ENCODE data around the gene RPS6KA6. TPM values are rescaled to one million over a fixed set of nuclear protein-coding genes. Genes with fewer than 3 reads are reported as not detected.

Gene RPS6KA6
- total RNA-seq, 1 donor from 2014 or later, result 36.0 TPM

DNA sequence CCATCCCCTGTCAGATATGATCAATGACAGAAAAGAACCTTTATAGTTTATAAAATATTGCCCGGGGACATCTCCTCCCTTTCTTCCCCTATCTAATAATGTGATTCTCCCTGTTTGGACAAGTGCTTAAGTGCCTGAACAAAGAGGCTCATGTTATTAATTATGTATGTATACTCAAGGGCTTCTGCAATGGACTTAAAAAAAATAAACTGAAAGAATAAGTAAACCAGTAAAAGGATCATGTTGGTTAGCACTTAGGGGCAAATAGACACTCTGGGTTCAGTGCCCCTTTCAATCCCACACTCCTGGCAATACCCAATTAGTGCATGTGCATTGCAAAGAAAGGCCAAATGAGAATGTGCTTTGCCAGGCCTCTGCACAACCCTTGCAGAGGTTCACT, 30.7 kb upstream of the RPS6KA6 start:
- Mint-ChIP-seq H3K9me3 (ENCODE audit: unreplicated experiment) (no peaks in the 10 kb centered on the region), H3K4me1 (ENCODE audit: low read depth, unreplicated experiment) (peaks cover 8% of the 10 kb centered on the region), H3K36me3 (ENCODE audit: unreplicated experiment) (no peaks in the 10 kb centered on the region), H3K27me3 (ENCODE audit: unreplicated experiment) (no peaks in the 10 kb centered on the region), H3K27ac (ENCODE audit: unreplicated experiment) (peak overlapping the region; percentile 7), H3K4me3 (ENCODE audit: unreplicated experiment) (no peak overlapping the region)
- TF ChIP-seq, protein P1, sequence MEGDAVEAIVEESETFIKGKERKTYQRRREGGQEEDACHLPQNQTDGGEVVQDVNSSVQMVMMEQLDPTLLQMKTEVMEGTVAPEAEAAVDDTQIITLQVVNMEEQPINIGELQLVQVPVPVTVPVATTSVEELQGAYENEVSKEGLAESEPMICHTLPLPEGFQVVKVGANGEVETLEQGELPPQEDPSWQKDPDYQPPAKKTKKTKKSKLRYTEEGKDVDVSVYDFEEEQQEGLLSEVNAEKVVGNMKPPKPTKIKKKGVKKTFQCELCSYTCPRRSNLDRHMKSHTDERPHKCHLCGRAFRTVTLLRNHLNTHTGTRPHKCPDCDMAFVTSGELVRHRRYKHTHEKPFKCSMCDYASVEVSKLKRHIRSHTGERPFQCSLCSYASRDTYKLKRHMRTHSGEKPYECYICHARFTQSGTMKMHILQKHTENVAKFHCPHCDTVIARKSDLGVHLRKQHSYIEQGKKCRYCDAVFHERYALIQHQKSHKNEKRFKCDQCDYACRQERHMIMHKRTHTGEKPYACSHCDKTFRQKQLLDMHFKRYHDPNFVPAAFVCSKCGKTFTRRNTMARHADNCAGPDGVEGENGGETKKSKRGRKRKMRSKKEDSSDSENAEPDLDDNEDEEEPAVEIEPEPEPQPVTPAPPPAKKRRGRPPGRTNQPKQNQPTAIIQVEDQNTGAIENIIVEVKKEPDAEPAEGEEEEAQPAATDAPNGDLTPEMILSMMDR (IDR thresholded peaks at IDR 0.05; ENCODE audit: partially characterized antibody, unreplicated experiment), result no peak
- no peak for DNase-seq

DNA sequence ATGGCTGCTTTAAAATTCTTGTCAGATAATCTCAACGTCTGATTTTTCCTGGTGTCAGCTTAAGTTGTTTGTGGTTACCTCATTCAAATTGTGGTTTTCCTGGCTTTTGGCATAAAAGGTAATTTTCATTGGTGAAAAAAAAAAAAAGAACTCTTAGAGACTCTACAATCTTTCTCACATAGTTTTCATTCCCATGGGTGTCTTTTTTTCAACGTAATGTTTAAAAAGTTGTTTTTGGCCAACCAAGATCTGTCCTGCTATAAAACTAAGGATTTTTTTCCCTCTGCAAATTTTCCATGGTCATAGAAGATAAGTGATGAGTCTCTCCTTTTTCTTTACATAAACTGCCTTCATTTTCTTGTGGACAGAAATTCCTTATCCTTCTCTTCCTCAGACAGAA, 28.9 kb upstream of the RPS6KA6 start:
- Mint-ChIP-seq H3K27me3 (ENCODE audit: unreplicated experiment) (no peaks in the 10 kb centered on the region), H3K4me3 (ENCODE audit: unreplicated experiment) (no peak overlapping the region), H3K36me3 (ENCODE audit: unreplicated experiment) (no peaks in the 10 kb centered on the region), H3K9me3 (ENCODE audit: unreplicated experiment) (no peaks in the 10 kb centered on the region), H3K4me1 (ENCODE audit: low read depth, unreplicated experiment) (peaks cover 8% of the 10 kb centered on the region), H3K27ac (ENCODE audit: unreplicated experiment) (no peak overlapping the region)
- DNase-seq, result no peak
- TF ChIP-seq, protein P1 (IDR thresholded peaks at IDR 0.05; ENCODE audit: partially characterized antibody, unreplicated experiment), result no peak

- no peaks in the 10 kb centered on the region for H3K36me3 Mint-ChIP-seq (ENCODE audit: unreplicated experiment)
- no peaks in the 10 kb centered on the region for H3K27me3 Mint-ChIP-seq (ENCODE audit: unreplicated experiment)
- TF ChIP-seq, protein P1 (IDR thresholded peaks at IDR 0.05; ENCODE audit: partially characterized antibody, unreplicated experiment), result no peak
- H3K4me1 Mint-ChIP-seq (ENCODE audit: low read depth, unreplicated experiment), result peaks cover 8% of the 10 kb centered on the region
- H3K4me3 Mint-ChIP-seq (ENCODE audit: unreplicated experiment), result no peak overlapping the region
- DNase-seq, result no peak
- H3K27ac Mint-ChIP-seq (ENCODE audit: unreplicated experiment), result no peak overlapping the region
- H3K9me3 Mint-ChIP-seq (ENCODE audit: unreplicated experiment), result no peaks in the 10 kb centered on the region
These were observed 28.4 kb upstream of the RPS6KA6 start for GRCh38 chrX:84216406-84216805.

GRCh38 chrX:84205276-84205675, 17.3 kb upstream of the RPS6KA6 start:
- H3K4me1 Mint-ChIP-seq (ENCODE audit: low read depth, unreplicated experiment), result no peaks in the 10 kb centered on the region
- TF ChIP-seq, protein P1 (IDR thresholded peaks at IDR 0.05; ENCODE audit: partially characterized antibody, unreplicated experiment), result no peak
- DNase-seq, result no peak
- H3K27me3 Mint-ChIP-seq (ENCODE audit: unreplicated experiment), result no peaks in the 10 kb centered on the region
- no peak overlapping the region for H3K4me3 Mint-ChIP-seq (ENCODE audit: unreplicated experiment)
- H3K27ac Mint-ChIP-seq (ENCODE audit: unreplicated experiment), result no peak overlapping the region
- H3K36me3 Mint-ChIP-seq (ENCODE audit: unreplicated experiment), result no peaks in the 10 kb centered on the region
- no peaks in the 10 kb centered on the region for H3K9me3 Mint-ChIP-seq (ENCODE audit: unreplicated experiment)

GRCh38 chrX:84199688-84200087, 11.7 kb upstream of the RPS6KA6 start:
- Mint-ChIP-seq H3K36me3 (ENCODE audit: unreplicated experiment) (no peaks in the 10 kb centered on the region), H3K4me1 (ENCODE audit: low read depth, unreplicated experiment) (no peaks in the 10 kb centered on the region), H3K27ac (ENCODE audit: unreplicated experiment) (no peak overlapping the region), H3K9me3 (ENCODE audit: unreplicated experiment) (no peaks in the 10 kb centered on the region), H3K27me3 (ENCODE audit: unreplicated experiment) (no peaks in the 10 kb centered on the region), H3K4me3 (ENCODE audit: unreplicated experiment) (no peak overlapping the region)
- DNase-seq, result no peak
- TF ChIP-seq, protein P1 (IDR thresholded peaks at IDR 0.05; ENCODE audit: partially characterized antibody, unreplicated experiment), result no peak

Measured in glutamatergic neuron (in vitro differentiated cells).